ENCODE measurements around the gene APPL2. TPM values are rescaled to one million over a fixed set of nuclear protein-coding genes. Genes with fewer than 3 reads are reported as not detected.
"Not testable (repeated sequence)": the region's sequence is repeated elsewhere in the genome, so short reads cannot be mapped to it uniquely, and the experiment has no call there.

Gene APPL2
- total RNA-seq, 2 experiments from 2014 or later, result 19.0 to 20.4 TPM

- no peak overlapping the region for H3K4me3 Mint-ChIP-seq
- ATAC-seq, result no peak
- H3K4me1 Mint-ChIP-seq (ENCODE audit: low read depth), result peaks cover 6% of the 10 kb centered on the region
- CTCF ChIA-PET, result no interaction called here
- no peaks in the 10 kb centered on the region for H3K36me3 Mint-ChIP-seq (ENCODE audit: low read depth)
- H3K9me3 Mint-ChIP-seq (ENCODE audit: insufficient read depth), result no peaks in the 10 kb centered on the region
- POLR2A ChIA-PET, result no interaction called here
- no peak overlapping the region for H3K27ac Mint-ChIP-seq
- H3K27me3 Mint-ChIP-seq (ENCODE audit: low read depth), result no peaks in the 10 kb centered on the region
- no peak for DNase-seq
Observed at GRCh38 chr12:105272152-105272551, 36.2 kb upstream of the APPL2 start.

- Mint-ChIP-seq H3K4me1 (ENCODE audit: low read depth) (peaks cover 2% of the 10 kb centered on the region), H3K27me3 (ENCODE audit: low read depth) (peaks cover under 1% of the 10 kb centered on the region), H3K4me3 (no peak overlapping the region), H3K27ac (no peak overlapping the region), H3K36me3 (ENCODE audit: low read depth) (no peaks in the 10 kb centered on the region), H3K9me3 (ENCODE audit: insufficient read depth) (no peaks in the 10 kb centered on the region)
- CTCF ChIA-PET, result no interaction called here
- ATAC-seq, result no peak
- no peak for DNase-seq
- POLR2A ChIA-PET, result no interaction called here
Observed at GRCh38 chr12:105271364-105271763, 35.4 kb upstream of the APPL2 start.

- Mint-ChIP-seq H3K36me3 (ENCODE audit: low read depth) (no peaks in the 10 kb centered on the region), H3K4me1 (ENCODE audit: low read depth) (no peaks in the 10 kb centered on the region), H3K27ac (no peak overlapping the region), H3K4me3 (no peak overlapping the region), H3K27me3 (ENCODE audit: low read depth) (peaks cover 3% of the 10 kb centered on the region), H3K9me3 (ENCODE audit: insufficient read depth) (no peaks in the 10 kb centered on the region)
- ChIA-PET POLR2A (no interaction called here), CTCF (no interaction called here)
- ATAC-seq (no peak), DNase-seq (no peak)
Observed at GRCh38 chr12:105270671-105271255, 34.8 kb upstream of the APPL2 start.

- H3K27ac Mint-ChIP-seq, result no peak overlapping the region
- DNase-seq (no peak), ATAC-seq (no peak)
- ChIA-PET CTCF (no interaction called here), POLR2A (interaction anchor here (0.8 kb wide), 1 partner anchor 47 kb away, joined by 3 read pairs; no protein-coding TSS in a partner anchor)
- no peaks in the 10 kb centered on the region for H3K9me3 Mint-ChIP-seq (ENCODE audit: insufficient read depth)
- no peak overlapping the region for H3K4me3 Mint-ChIP-seq
- H3K4me1 Mint-ChIP-seq (ENCODE audit: low read depth), result no peaks in the 10 kb centered on the region
- no peaks in the 10 kb centered on the region for H3K36me3 Mint-ChIP-seq (ENCODE audit: low read depth)
- peaks cover 7% of the 10 kb centered on the region for H3K27me3 Mint-ChIP-seq (ENCODE audit: low read depth)
Observed at GRCh38 chr12:105267711-105268110, 31.7 kb upstream of the APPL2 start.

- no peak for DNase-seq
- Mint-ChIP-seq H3K36me3 (ENCODE audit: low read depth) (no peaks in the 10 kb centered on the region), H3K27me3 (ENCODE audit: low read depth) (peaks cover 20% of the 10 kb centered on the region), H3K9me3 (ENCODE audit: insufficient read depth) (no peaks in the 10 kb centered on the region), H3K4me3 (no peak overlapping the region), H3K4me1 (ENCODE audit: low read depth) (no peaks in the 10 kb centered on the region), H3K27ac (no peak overlapping the region)
- ChIA-PET POLR2A (no interaction called here), CTCF (no interaction called here)
- ATAC-seq, result no peak
Observed at GRCh38 chr12:105264771-105265170, 28.8 kb upstream of the APPL2 start.

GRCh38 chr12:105262461-105263184, 26.6 kb upstream of the APPL2 start:
- CTCF ChIA-PET, result interaction anchor here (1.8 kb wide), 1 partner anchor 58 kb away, joined by 4 read pairs; no protein-coding TSS in a partner anchor
- Mint-ChIP-seq H3K27me3 (ENCODE audit: low read depth) (peaks cover 25% of the 10 kb centered on the region), H3K4me1 (ENCODE audit: low read depth) (no peaks in the 10 kb centered on the region), H3K36me3 (ENCODE audit: low read depth) (no peaks in the 10 kb centered on the region), H3K27ac (no peak overlapping the region), H3K9me3 (ENCODE audit: insufficient read depth) (no peaks in the 10 kb centered on the region), H3K4me3 (no peak overlapping the region)
- no peak for DNase-seq
- ATAC-seq, result no peak
- POLR2A ChIA-PET, result no interaction called here

- CTCF ChIA-PET, result no interaction called here
- H3K4me3 Mint-ChIP-seq, result no peak overlapping the region
- H3K4me1 Mint-ChIP-seq (ENCODE audit: low read depth), result peaks cover 2% of the 10 kb centered on the region
- peaks cover 21% of the 10 kb centered on the region for H3K27me3 Mint-ChIP-seq (ENCODE audit: low read depth)
- no peaks in the 10 kb centered on the region for H3K9me3 Mint-ChIP-seq (ENCODE audit: insufficient read depth)
- H3K27ac Mint-ChIP-seq, result no peak overlapping the region
- ATAC-seq (no peak), DNase-seq (no peak)
- no peaks in the 10 kb centered on the region for H3K36me3 Mint-ChIP-seq (ENCODE audit: low read depth)
- POLR2A ChIA-PET, result no interaction called here
Observed at GRCh38 chr12:105261010-105261409, 25.0 kb upstream of the APPL2 start.

GRCh38 chr12:105259226-105259625, 23.3 kb upstream of the APPL2 start:
- Mint-ChIP-seq H3K27me3 (ENCODE audit: low read depth) (peaks cover 21% of the 10 kb centered on the region), H3K4me3 (no peak overlapping the region), H3K9me3 (ENCODE audit: insufficient read depth) (no peaks in the 10 kb centered on the region), H3K27ac (no peak overlapping the region), H3K4me1 (ENCODE audit: low read depth) (peaks cover 4% of the 10 kb centered on the region), H3K36me3 (ENCODE audit: low read depth) (no peaks in the 10 kb centered on the region)
- ATAC-seq (no peak), DNase-seq (no peak)
- ChIA-PET CTCF (no interaction called here), POLR2A (no interaction called here)

- ChIA-PET POLR2A (no interaction called here), CTCF (no interaction called here)
- DNase-seq (no peak), ATAC-seq (no peak)
- Mint-ChIP-seq H3K36me3 (ENCODE audit: low read depth) (no peaks in the 10 kb centered on the region), H3K9me3 (ENCODE audit: insufficient read depth) (no peaks in the 10 kb centered on the region), H3K4me1 (ENCODE audit: low read depth) (peaks cover 4% of the 10 kb centered on the region), H3K27me3 (ENCODE audit: low read depth) (peaks cover 16% of the 10 kb centered on the region), H3K4me3 (no peak overlapping the region), H3K27ac (no peak overlapping the region)
Observed at GRCh38 chr12:105257321-105257728, 21.4 kb upstream of the APPL2 start.

- ChIA-PET CTCF (no interaction called here), POLR2A (no interaction called here)
- Mint-ChIP-seq H3K27me3 (ENCODE audit: low read depth) (peaks cover 13% of the 10 kb centered on the region), H3K36me3 (ENCODE audit: low read depth) (no peaks in the 10 kb centered on the region), H3K27ac (no peak overlapping the region), H3K4me3 (no peak overlapping the region), H3K9me3 (ENCODE audit: insufficient read depth) (no peaks in the 10 kb centered on the region), H3K4me1 (ENCODE audit: low read depth) (peaks cover 4% of the 10 kb centered on the region)
- DNase-seq (no peak), ATAC-seq (no peak)
Observed at GRCh38 chr12:105256921-105257320, 20.9 kb upstream of the APPL2 start.

- H3K4me1 Mint-ChIP-seq (ENCODE audit: low read depth); H3K27ac Mint-ChIP-seq: not testable (repeated sequence)
Observed at GRCh38 chr12:105256431-105256830, 20.5 kb upstream of the APPL2 start.

GRCh38 chr12:105256011-105256410, 20.0 kb upstream of the APPL2 start:
- H3K27ac Mint-ChIP-seq, result no peak overlapping the region
- H3K9me3 Mint-ChIP-seq (ENCODE audit: insufficient read depth), result no peaks in the 10 kb centered on the region
- ATAC-seq (no peak), DNase-seq (no peak)
- H3K36me3 Mint-ChIP-seq (ENCODE audit: low read depth), result no peaks in the 10 kb centered on the region
- peaks cover 4% of the 10 kb centered on the region for H3K4me1 Mint-ChIP-seq (ENCODE audit: low read depth)
- no peak overlapping the region for H3K4me3 Mint-ChIP-seq
- H3K27me3 Mint-ChIP-seq (ENCODE audit: low read depth), result peaks cover 12% of the 10 kb centered on the region
- ChIA-PET CTCF (no interaction called here), POLR2A (no interaction called here)

More at GRCh38 chr12:105256431-105256830, 20.5 kb upstream of the APPL2 start:
- DNase-seq; H3K36me3 Mint-ChIP-seq (ENCODE audit: low read depth); CTCF ChIA-PET; H3K9me3 Mint-ChIP-seq (ENCODE audit: insufficient read depth); H3K4me3 Mint-ChIP-seq; POLR2A ChIA-PET; ATAC-seq: not testable (repeated sequence)
- peaks cover 13% of the 10 kb centered on the region for H3K27me3 Mint-ChIP-seq (ENCODE audit: low read depth)
